Muscle of back (tissue), 11 donors: ENCODE data around the gene RASGRP2. TPM values are rescaled to one million over a fixed set of nuclear protein-coding genes. Genes with fewer than 3 reads are reported as not detected.

Source experiments
- DNase-seq, 3 donors: peaks; one replicate each; pipeline versions ENCODE4 v3.0.0 to v3.0.0-alpha.2; 2013
- polyA plus RNA-seq, 10 donors: library from polyadenylated mRNA; unstranded; fragments of 120-200 nt; gene quantifications; one replicate each; pipeline ENCODE4 v1.2.1, GENCODE V29; 2013; ENCODE audit not compliant: insufficient read length in 10 of 10

The RASGRP2 gene
- polyA plus RNA-seq, 10 donors: 13.3 to 60.2 (median 40.2) TPM

- no peak for DNase-seq
Measured at GRCh38 chr11:64774144-64774543, 30.2 kb upstream of the RASGRP2 start.

DNA sequence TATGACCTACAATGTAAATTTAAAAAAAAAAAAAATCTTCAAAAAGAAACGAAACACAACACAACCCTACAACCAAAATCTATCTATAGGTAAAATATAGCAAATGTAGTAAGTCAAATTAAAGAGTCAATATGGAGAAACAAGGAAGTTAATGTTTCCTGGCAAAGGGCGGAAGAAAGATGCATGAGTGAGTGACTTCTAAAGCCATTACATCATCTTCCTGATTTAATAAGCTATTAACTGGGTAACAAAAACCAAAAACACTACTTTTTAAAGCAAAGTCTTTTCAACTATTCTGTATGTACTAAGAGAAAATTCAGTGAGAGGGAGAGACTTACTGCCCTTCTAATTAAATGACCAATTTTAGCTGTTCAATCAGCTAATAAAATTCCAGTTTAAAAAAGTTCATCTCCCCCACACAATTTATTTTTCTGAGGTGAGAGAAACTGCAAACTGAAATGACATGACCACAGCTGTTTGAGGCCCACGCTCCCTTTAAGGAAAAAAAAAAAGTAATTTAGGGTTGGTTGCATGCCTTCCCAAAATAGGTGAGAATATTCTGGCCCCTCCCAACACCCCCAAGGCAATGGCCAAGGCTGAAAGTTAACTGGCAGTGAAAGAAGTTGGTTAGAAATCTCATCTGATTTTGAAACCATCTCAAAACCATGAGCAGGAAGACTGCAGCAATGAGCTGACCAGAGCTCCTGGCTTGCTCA is 28.5 kb upstream of the RASGRP2 start:
- no peak for DNase-seq

DNA sequence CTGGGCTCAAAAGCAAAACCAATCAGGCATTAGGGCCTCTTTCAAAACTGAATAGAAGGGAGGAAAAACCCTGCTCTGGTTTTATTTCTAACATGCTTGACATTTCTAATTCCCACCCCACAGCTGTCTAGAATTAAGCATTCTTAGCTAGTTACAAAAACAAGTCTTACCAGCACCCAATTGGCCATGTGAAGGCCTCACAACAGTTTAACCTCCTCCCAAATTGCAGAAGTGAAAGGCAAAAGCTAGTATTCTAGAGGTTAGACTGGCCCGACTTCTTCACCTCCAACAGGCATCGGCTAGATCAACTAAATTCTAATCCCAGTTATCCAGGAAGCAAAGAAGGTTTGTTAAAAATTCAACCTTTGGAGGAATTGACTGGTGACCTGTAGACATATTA is 27.9 kb upstream of the RASGRP2 start:
- no peak for DNase-seq

- DNase-seq: no peak
Measured at GRCh38 chr11:64770120-64770519, 26.2 kb upstream of the RASGRP2 start.

- DNase-seq: no peak
Measured at GRCh38 chr11:64769283-64769682, 25.3 kb upstream of the RASGRP2 start.

GRCh38 chr11:64768300-64768694 is 24.4 kb upstream of the RASGRP2 start:
- no peak for DNase-seq

DNA sequence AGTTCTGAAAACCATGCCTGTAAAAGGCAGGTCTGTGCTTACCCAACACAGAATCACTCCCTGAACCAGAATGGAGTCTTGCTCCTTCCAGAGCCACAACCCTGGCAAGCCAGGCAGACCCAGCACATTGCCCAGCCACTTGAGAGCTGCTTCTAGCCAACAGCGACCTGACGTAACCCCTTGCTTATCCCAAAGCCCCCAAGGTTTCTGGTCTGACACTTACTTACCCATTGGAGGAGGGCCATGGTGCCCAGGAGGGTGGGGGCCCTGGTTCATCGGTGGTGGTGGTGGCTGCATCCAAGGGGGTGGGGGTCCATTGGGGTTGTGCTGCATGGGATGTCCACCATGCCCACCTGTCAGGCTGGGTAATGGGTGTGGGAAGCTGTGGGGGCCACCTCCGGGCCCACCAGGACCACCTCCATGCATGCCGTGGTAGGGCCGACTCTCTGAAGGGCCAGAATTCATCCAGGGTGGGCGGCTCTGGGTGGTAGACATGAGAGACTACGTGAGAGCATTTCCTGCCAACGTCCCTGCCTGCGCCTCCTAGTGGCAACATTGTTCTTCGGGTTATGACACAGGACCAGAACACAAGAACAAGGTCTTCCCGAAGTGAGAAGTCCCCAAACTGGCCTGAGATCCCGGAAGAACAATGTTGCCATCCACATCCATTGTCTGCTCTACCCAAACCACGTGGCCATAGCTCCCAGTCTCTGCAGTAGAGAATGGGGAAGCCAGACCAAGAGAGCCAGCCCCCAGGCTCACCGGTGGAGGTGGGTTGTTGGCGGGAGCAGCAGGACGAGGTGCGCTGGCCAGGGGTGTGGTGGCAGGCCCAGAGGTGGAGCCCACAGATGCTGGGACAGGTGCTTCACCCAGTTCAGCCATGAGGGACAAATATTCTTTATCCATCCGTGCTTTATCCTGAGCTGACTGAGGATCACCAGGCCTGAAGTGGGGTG is 23.7 kb upstream of the RASGRP2 start:
- DNase-seq: peak in 2 of 3 donors; percentile 45 to 54

GRCh38 chr11:64766881-64767280 is 22.9 kb upstream of the RASGRP2 start:
- no peak for DNase-seq

DNA sequence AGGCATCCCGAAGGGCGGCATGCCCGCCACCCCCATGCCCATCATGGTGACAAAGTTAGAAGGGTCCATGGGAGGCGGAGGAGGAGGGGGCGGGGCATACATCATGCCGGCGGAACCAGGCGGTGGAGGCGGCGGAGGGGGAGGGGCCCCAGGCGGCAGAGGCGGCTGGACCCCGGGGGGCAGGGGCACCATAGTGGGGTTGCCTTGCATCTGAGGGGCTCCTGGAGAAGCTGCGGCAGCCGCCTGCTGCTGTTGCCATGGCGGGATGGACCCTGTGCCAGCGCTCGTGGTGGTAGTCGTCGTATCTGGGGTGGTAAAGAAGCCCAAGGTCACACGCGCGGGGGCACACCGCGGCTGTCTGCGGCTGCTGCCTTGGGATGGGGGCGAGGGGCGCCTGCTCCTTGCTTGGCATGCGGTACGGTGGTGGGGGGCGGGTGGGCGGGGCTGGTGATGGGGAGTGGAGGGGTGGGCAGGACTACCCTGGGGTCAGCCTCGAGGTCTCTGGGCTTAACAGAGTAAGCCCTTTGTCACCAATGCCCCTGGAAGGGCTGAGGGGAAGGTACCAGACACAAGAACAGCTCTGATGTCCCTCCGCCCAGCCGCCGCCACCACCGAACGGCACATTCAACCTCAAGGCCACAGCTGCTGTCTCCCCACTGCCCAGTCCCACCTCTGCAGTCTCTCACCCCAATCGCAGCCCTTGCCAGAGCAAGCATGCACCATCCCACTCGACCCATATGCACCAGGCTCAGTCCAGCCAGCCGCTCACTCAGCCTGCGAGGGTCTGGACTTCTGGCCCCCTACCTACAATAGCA is 22.1 kb upstream of the RASGRP2 start:
- no peak for DNase-seq

- DNase-seq: no peak
Measured at GRCh38 chr11:64765291-64765850, 21.4 kb upstream of the RASGRP2 start.

DNA sequence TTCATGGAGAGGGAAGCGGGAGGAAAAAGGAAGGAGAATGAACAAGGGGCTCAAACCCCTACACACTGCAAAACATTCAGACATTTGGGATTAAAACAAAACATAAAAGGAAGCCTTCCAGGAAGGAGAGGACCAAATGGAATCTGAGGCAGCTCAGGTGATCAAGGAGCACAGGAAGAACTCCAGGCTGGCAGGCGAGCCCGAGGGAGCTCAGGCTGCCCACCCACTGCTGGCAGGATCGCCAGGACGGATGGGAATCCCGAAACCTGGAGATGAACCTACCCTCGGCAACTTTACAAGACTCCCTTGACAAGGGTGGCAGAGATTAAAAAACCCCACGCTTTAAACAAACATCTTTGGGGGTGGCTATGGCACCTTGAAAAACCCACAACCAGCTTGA is 20.8 kb upstream of the RASGRP2 start:
- no peak for DNase-seq

GRCh38 chr11:64764040-64764611 is 20.2 kb upstream of the RASGRP2 start:
- no peak for DNase-seq

DNA sequence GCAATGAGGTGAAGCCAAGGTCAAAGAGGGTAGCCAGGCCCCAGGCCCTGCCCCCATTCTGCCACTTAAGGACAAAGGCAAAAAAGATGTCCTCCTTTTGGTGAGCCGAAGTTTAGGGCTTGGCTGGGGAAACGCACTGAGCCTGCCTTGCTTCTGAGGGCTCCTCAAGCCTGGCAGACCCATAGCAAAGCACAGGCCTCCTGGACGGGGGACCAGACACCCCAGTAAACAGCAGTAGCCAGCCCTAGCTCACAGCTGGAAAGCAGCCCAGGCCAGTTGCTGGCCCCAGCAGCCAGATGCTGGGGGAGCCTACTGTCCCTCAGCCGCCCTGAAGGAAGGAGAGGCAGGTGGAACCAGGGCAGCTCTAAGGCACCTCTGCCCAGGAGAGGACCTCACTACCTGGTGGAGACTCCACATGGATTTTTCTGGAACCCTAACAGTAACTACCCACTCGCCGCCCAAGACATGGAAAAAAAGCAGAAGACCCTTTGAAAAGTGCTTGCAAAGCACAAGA is 19.6 kb upstream of the RASGRP2 start:
- no peak for DNase-seq

DNA sequence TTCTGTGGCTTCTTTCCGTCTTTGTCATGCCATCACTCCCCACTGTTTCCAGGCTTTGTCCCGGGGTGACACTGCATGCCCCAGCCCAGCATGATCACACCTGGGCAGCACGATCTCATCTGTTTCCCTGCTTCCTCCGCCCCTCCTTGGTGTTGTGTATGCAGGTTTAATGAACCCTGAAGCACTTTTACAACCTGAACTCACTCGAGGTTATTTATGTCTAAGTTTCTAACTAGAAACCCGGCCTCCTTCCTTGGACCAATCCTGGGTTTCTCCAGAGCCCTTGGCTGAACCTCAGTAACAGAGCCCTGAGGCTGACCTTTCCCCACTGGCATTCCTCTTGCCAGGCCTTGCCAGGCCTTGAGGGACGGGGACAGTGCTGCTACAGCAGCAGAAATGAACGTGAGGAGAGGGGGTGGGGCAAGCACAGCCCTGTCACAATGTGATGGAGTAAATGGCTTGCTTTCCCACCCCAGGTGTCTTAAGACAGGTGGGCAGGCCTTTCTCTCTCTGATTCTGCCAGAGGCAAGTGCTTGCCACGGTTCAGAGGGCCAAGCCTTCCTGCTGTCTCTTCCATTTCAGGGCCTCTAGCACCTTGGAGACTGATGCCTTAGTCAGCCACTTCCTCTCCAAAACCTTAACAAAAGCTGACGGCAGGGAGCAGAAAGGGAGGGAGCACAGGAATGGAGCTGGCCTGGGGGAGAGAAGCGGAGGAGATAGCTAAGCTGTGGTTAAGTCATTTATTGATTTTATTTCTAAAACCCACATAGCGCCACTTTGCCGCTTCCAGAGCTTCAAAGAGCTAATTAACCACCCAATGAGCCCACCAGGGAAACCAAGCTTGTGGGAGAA is 19.0 kb upstream of the RASGRP2 start:
- DNase-seq: peak in 1 of 3 donors; percentile 48

DNA sequence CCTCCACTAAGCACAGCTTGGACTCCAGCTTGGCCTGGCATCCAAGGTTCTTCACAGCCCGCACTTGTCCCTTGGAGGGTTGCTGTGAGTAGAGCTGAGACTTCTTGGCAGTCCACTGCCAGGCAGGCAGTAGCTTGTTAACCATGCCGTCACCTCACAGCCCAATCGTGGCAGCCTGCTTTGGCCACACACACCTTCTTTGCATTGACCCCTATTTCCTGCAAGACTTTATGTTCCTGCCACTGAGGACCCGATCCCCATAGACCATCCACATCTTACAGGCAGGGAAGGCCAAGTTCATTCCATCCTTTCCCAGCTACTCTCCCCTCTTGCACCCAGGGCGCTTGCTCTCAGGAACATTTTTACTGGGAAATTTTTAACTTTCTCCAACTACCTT is 18.3 kb upstream of the RASGRP2 start:
- peak in 1 of 3 donors; percentile 55 for DNase-seq

DNA sequence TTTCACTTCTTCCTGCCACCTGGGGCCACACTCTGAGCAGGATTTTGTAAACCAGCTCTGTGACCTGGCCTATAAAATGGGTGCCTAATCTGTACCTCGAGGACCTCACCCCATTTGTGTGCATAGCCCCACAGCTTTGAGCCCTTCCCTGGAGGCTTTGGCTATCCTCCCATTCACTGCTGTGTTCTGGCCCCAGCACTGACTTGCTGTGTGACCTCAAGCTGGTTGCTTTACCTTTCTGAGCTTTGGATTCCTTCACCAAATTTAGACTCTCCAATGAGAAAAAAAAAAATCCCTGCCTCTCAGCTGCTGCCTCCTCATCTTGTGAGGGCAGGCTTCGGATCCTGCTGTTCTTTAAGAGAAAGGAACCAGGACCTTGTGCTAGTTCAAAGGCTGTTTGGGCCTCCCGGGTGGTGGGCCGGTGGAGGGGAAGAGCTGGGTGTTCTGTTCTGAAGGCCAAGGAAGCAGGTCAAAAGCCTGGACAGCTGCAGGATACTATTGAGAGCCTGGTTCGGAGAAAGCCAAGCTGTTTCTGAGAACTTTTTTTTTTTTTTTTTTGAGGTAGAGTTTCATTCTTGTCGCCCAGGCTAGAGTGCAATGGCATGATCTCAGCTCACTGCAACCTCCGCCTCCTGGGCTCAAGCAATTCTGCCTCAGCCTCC is 16.9 kb upstream of the RASGRP2 start:
- DNase-seq: no peak

- DNase-seq: peak; percentile 83 to 95 (median 89)
Measured at GRCh38 chr11:64759722-64760719, 16.1 kb upstream of the RASGRP2 start, which contains the start of gene PYGM. PYGM (minus strand) TSS chr11:64759974; CDS start chr11:64759898, 76 bp downstream.

DNA sequence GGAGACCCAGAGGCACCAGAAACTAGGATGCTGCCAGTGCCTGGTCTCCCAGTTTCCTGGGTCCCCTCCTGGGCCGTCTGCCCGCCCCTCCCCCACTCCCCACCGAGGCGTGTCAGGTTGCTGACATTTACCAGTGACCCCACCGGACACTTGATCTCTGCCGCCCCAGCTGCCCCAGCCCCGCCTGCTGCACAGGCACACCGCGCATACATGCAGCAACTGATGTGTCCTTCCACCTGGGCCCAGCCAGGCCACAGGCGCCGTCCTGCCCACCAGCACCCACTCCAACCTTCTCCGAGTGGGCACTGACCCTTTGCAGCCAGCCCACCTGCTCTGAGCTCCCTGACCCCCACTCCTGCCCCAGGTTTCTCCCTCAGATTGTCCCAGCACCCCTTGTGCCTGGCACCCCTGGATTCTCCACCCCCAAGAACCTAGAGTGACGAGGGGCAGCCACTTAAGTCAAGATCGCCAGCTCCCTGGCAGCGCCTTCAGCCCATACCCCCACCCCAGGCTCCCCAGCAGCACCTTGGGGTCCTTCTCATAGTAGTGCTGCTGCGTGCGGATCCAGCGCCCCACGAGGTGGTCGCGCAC is 15.3 kb upstream of the RASGRP2 start:
- peak in 2 of 3 donors; percentile 27 to 47 for DNase-seq
